Measurements from ENCODE around the gene BMX.

BMX gene

GRCh38 chrX:15500497-15500966 is at the start of gene BMX:
BMX (plus strand) TSS chrX:15500807; CDS start chrX:15508354, 7,547 bp downstream.
- DNase-seq (ENCODE audit: low spot score): no peak

GRCh38 chrX:15451913-15452312 is 48.7 kb upstream of the BMX start:
- DNase-seq (ENCODE audit: low spot score): no peak

GRCh38 chrX:15464704-15465103 is 35.9 kb upstream of the BMX start:
- no peak for DNase-seq (ENCODE audit: low spot score)

- DNase-seq (ENCODE audit: low spot score): no peak
Measured at GRCh38 chrX:15465347-15465746, 35.3 kb upstream of the BMX start.

GRCh38 chrX:15465896-15466651 is 34.5 kb upstream of the BMX start:
- peak; percentile 20 for DNase-seq (ENCODE audit: low spot score)

- peak; percentile 45 for DNase-seq (ENCODE audit: low spot score)
Measured at GRCh38 chrX:15468036-15468435, 32.6 kb upstream of the BMX start.

GRCh38 chrX:15469613-15470012 is 31.0 kb upstream of the BMX start:
- DNase-seq (ENCODE audit: low spot score): no peak

GRCh38 chrX:15471028-15471427 is 29.6 kb upstream of the BMX start:
- peak; percentile 38 for DNase-seq (ENCODE audit: low spot score)

GRCh38 chrX:15472531-15472930 is 28.1 kb upstream of the BMX start:
- no peak for DNase-seq (ENCODE audit: low spot score)

- no peak for DNase-seq (ENCODE audit: low spot score)
Measured at GRCh38 chrX:15474028-15474427, 26.6 kb upstream of the BMX start.

GRCh38 chrX:15475021-15475420 is 25.6 kb upstream of the BMX start:
- DNase-seq (ENCODE audit: low spot score): no peak

- no peak for DNase-seq (ENCODE audit: low spot score)
Measured at GRCh38 chrX:15475486-15475885, 25.1 kb upstream of the BMX start.

GRCh38 chrX:15483891-15484290 is 16.7 kb upstream of the BMX start:
- DNase-seq (ENCODE audit: low spot score): no peak

- DNase-seq (ENCODE audit: low spot score): no peak
Measured at GRCh38 chrX:15492469-15492868, 8.1 kb upstream of the BMX start.

- DNase-seq (ENCODE audit: low spot score): peak; percentile 85
Measured at GRCh38 chrX:15493118-15493962, 7.3 kb upstream of the BMX start, which contains the start of gene PIR. PIR (minus strand) TSS chrX:15493333; CDS start chrX:15491257, 2,076 bp downstream.

GRCh38 chrX:15495801-15496200 is 4.8 kb upstream of the BMX start:
- DNase-seq (ENCODE audit: low spot score): no peak

GRCh38 chrX:15496824-15497223 is 3.8 kb upstream of the BMX start:
- no peak for DNase-seq (ENCODE audit: low spot score)

- peak; percentile 66 for DNase-seq (ENCODE audit: low spot score)
Measured at GRCh38 chrX:15497865-15498264, 2.7 kb upstream of the BMX start.

- no peak for DNase-seq (ENCODE audit: low spot score)
Measured at GRCh38 chrX:15498741-15499140, 1.9 kb upstream of the BMX start.

- no peak for DNase-seq (ENCODE audit: low spot score)
Measured at GRCh38 chrX:15499976-15500375, 631 bp upstream of the BMX start.

GRCh38 chrX:15501506-15501905 is 899 bp downstream of the BMX start:
- no peak for DNase-seq (ENCODE audit: low spot score)

- no peak for DNase-seq (ENCODE audit: low spot score)
Measured at GRCh38 chrX:15504661-15505060, 4.1 kb downstream of the BMX start.

- no peak for DNase-seq (ENCODE audit: low spot score)
Measured at GRCh38 chrX:15505101-15505500, 4.5 kb downstream of the BMX start.

Measured in D341Med (cell line).